Measurements from ENCODE around the gene BPIFB6. TPM values are rescaled to one million over a fixed set of nuclear protein-coding genes. Genes with fewer than 3 reads are reported as not detected.

The BPIFB6 gene
- total and polyA plus RNA-seq, 2 donors (not counting 3 experiments of a cell fraction or from before 2014, with no cell fraction given), result not detected

DNA sequence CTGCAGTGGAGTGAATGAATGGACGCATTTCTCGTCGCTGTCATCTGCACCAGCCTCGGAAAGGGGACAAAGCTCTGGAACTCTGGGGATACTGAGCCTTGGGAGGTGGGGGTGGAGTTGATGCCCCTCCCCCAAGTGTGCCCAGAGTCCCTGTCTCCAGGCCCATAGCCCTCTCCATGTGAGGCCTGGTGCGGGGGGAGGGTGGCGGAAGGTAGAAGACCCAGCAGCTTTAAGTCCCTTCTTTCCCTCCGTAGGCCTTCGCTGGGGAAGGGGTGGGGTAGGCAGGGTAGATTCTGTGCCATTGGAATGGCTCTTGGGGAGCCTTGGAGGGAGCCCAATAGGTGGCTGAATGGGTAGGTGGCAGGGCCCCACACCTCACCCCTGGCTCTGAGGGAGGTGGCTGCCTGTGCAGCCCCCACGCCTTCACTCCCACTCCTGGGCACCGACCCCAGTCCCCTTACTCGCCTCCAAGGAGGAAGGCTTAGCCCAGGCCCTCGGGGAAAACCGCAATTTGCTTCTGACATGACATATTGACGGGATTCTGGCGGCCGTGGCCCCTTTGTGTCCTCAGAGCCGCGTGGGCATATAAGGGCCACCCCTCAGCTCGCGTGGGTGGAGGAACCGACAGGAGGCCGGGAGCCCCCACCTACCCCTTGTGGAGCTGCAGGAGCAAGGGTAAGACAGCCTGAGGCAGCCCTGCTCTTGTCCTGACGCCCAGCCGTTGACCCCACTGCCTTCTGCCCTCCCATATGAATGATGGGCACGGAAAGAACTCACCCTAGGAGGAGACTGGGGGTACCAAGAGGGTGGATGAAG lies 22.1 kb downstream of the BPIFB6 start, which contains the start of gene BPIFB3:
TSS of gene BPIFB3 (plus strand) at position 613 of the 816 bp plus-strand sequence. CDS start 1,533 bp downstream, outside the sequence.
- CTCF ChIA-PET, result no interaction called here

More for the DNA sequence above, 22.1 kb downstream of the BPIFB6 start, which contains the start of gene BPIFB3:
- Histone ChIP-seq H3K27me3 (ENCODE audit: control insufficient read depth in 2 of 2, insufficient read depth in 2 of 2, low read length in 2 of 2) (no peaks in the 10 kb centered on the region), H3K4me3 (replicated peaks in 1 of 3; ENCODE audit: insufficient read depth in 1 of 3, low read depth in 1 of 3, low read length in 3 of 3) (no peak within 1 kb of the TSS), H3K4me2 (ENCODE audit: insufficient read depth, low read length) (no peak within 1 kb of the TSS), H3K9me1 (replicated peaks; ENCODE audit: control insufficient read depth, extremely low read depth, insufficient read depth, low read length) (no peaks in the 10 kb centered on the region), H3K9ac (replicated peaks; ENCODE audit: extremely low read depth, insufficient read depth, low read length) (no peak within 1 kb of the TSS), H2AFZ (ENCODE audit: low read depth, low read length) (no peak within 1 kb of the TSS), H3K4me1 (ENCODE audit: control insufficient read depth, extremely low read depth, insufficient read depth, low read length) (no peaks in the 10 kb centered on the region), H3K9me3 (replicated peaks; ENCODE audit: control insufficient read depth, insufficient read depth, low read length) (no peaks in the 10 kb centered on the region), H3K36me3 (ENCODE audit: control insufficient read depth in 2 of 2, extremely low read depth in 1 of 2, insufficient read depth in 2 of 2, low read length in 2 of 2) (no peaks in the 10 kb centered on the region), H4K20me1 (replicated peaks; ENCODE audit: control insufficient read depth, extremely low read depth, insufficient read depth, low read length) (no peaks in the 10 kb centered on the region), H3K79me2 (ENCODE audit: control insufficient read depth, insufficient read depth, low read length) (no peaks in the 10 kb centered on the region), H3K27ac (ENCODE audit: insufficient read depth, low read depth, low read length) (no peak within 1 kb of the TSS)
- TF ChIP-seq, protein P1, sequence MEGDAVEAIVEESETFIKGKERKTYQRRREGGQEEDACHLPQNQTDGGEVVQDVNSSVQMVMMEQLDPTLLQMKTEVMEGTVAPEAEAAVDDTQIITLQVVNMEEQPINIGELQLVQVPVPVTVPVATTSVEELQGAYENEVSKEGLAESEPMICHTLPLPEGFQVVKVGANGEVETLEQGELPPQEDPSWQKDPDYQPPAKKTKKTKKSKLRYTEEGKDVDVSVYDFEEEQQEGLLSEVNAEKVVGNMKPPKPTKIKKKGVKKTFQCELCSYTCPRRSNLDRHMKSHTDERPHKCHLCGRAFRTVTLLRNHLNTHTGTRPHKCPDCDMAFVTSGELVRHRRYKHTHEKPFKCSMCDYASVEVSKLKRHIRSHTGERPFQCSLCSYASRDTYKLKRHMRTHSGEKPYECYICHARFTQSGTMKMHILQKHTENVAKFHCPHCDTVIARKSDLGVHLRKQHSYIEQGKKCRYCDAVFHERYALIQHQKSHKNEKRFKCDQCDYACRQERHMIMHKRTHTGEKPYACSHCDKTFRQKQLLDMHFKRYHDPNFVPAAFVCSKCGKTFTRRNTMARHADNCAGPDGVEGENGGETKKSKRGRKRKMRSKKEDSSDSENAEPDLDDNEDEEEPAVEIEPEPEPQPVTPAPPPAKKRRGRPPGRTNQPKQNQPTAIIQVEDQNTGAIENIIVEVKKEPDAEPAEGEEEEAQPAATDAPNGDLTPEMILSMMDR (IDR thresholded peaks at IDR 0.05; ENCODE audit: extremely low read depth in 1 of 2, insufficient read depth in 1 of 2, low read depth in 1 of 2, low read length in 2 of 2), result no peak
- TF ChIP-seq JUN (IDR thresholded peaks at IDR 0.05; ENCODE audit: borderline replicate concordance, insufficient read depth, insufficient read length, low read depth) (no peak), POLR2A (IDR thresholded peaks at IDR 0.05; ENCODE audit: low read depth, low read length) (no peak), POLR2AphosphoS5 (IDR thresholded peaks at IDR 0.05; ENCODE audit: insufficient read depth, low read depth, low read length) (no peak), MYC (IDR thresholded peaks at IDR 0.05; ENCODE audit: low read depth, low read length) (no peak), FOS (IDR thresholded peaks at IDR 0.05; ENCODE audit: borderline replicate concordance, insufficient read depth, low read length) (no peak), GATA2 (IDR thresholded peaks at IDR 0.05; ENCODE audit: insufficient read depth, insufficient read length, low read depth, low read length) (no peak), EZH2 (IDR thresholded peaks at IDR 0.05; ENCODE audit: borderline replicate concordance, low read depth, low read length, severe bottlenecking) (no peak)
- TF ChIP-seq, protein P2, sequence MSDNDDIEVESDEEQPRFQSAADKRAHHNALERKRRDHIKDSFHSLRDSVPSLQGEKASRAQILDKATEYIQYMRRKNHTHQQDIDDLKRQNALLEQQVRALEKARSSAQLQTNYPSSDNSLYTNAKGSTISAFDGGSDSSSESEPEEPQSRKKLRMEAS (IDR thresholded peaks at IDR 0.05; ENCODE audit: insufficient read depth, insufficient read length), result no peak
- DNase-seq (ENCODE audit: low read depth, low spot score), result no peak
- intact Hi-C loops (cut with micrococcal nuclease), result no loop called here
- POLR2A ChIA-PET, result no interaction called here
- no TSS peak for BruUV-seq (replicated peaks)
- dilution Hi-C loops (cut with MboI; ENCODE audit: extremely low pct_ligation_motif_present, low sequenced_read_pairs), result no loop called here
- no peak for FAIRE-seq

Data from endothelial cell of umbilical vein (primary cell).